Activated CD4-positive, CD25-positive, alpha-beta regulatory T cell treated with anti-CD3 and anti-CD28 coated beads, Interleukin-2, amount 50 U/mL, for 24 hours (primary cell): ENCODE data around the gene TBC1D7.
A peak's percentile ranks its signal among the peaks of the same experiment; 100 is the strongest.

Experiments
- ATAC-seq, 2 donors: fragments of 150-1000 bp; cut with Tn5 transposase; one replicate each; pipeline ENCODE4 v1.10.0; 2021; ENCODE audit warnings: mild to moderate bottlenecking in 1 of 2, moderate library complexity in 1 of 2

Gene TBC1D7

DNA sequence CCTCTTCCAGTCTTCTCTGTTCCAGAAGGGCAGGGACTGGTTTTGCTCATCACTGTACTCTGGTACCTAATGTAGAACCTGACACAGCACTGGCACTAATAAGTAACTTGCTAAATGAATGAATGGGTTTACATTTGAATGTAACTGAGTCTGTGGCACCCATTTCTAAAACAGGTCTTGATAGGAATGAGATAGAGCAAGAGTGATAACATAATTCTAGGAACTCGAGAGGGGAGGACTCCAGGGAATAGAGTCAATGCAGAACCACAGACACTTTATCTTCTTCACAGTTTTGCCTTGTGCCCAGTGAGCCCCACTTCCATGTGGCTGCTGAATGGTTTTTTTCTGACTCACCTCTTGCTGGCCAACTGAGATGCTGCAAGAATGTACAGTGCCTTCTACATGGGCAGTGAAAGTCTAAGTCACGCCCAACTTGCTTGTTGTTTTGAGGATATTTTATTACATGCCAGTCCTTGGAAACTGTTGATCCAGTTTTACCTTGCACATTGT, 61.1 kb downstream of the TBC1D7 start:
- ATAC-seq = peak; percentile 25 to 72

DNA sequence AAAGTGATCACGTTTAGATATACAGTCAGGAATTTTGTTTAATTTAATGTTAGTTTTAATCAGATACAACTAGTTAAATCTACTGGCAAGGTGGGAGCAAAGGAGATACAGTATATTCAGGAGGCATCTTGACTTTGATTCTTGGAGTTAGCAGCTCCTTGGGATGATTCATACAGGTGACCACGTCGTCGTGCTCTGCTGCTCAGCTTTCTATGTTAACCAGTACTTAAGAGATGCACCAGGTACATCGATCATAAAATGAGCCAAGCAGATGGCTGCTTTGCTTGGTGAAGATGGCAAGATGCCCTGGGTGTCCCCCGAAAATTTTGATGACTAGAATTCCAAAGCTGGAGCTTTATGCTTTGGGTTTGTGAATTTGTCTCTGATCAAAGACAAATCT, 64.7 kb downstream of the TBC1D7 start:
- ATAC-seq = no peak

- ATAC-seq = no peak
Measured at GRCh38 chr6:13262302-13263230, 65.8 kb downstream of the TBC1D7 start.

GRCh38 chr6:13261464-13261994, 66.8 kb downstream of the TBC1D7 start:
- ATAC-seq = peak in 1 of 2 donors; percentile 24

DNA sequence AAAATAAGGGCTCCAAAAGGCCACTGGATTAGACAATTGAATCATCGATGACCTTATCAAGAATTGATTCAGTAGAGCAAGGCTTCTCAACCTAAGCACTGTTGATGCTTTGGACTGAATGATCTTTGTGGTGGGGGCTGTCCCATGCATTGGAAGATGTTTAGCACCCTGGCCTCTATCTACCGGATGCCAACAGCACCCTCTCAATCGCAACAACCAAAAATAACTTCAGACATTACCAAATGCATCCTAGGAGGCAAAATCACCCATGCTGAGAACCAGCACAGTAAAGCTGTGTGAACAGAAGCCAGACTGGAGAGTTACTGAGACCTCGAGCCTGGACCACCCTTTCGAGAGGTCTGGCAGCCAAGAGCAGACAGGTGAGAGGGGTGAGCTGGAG, 67.5 kb downstream of the TBC1D7 start:
- ATAC-seq = peak in 1 of 2 donors; percentile 22

GRCh38 chr6:13260101-13260598, 68.2 kb downstream of the TBC1D7 start:
- no peak for ATAC-seq

DNA sequence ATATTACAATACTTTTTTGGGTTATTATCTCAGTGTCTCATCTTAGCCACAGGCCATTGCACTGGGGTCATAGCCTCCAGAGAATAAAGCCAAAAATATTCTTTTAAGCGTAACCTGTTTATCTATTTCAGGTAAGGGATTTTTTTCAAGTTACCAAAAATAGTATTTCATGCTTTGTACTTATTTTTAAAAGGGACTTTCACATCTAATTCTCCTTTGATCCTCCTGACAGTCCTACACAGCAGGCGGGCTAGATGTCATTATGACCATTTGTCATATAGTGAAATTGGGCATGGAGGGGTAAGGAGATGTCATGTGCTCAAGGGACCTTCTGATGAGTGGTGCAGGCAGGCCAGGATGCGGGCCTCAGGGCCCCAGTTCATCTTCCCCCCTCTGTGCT, 68.9 kb downstream of the TBC1D7 start:
- ATAC-seq = no peak

DNA sequence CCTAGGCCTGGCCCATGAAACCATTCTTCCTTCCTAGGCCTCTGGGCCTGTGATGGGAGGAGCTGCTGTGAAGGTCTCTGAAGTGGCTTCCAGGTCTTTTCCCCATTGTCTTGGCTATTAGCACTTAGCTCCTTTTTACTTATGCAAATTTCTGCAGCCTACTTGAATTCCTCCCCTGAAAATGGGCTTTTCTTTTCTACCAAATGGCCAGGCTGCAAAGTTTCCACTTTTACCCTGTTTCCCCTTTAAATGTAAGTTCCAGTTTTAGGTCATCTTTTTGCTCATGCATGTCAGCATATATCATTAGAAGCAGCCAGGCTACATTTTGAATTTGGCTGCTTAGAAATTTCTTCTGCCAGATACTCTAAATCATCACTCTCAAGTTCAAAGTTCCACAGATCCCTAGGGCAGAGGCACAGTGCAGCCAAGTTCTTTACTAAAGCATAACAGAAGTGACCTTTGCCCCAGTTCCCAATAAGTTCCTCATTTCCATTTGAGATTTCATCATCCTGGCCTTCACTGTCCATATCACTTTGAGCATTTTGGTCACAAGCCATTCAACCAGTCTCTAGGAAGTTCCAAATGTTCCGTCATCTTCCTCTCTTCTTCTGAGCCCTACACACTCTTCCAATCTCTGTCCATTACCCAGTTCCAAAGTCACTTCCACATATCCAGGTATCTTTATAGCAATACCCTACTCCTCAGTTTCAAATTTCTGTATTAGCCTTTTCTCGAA, 71.9 kb downstream of the TBC1D7 start:
- no peak for ATAC-seq
